ENCODE data around the gene KDM4B.
"Not testable (repeated sequence)": the region's sequence is repeated elsewhere in the genome, so short reads cannot be mapped to it uniquely, and the experiment has no call there.

The KDM4B gene

GRCh38 chr19:5028229-5028886 lies 59.4 kb downstream of the KDM4B start:
- Histone ChIP-seq H3K4me3 (no peak overlapping the region), H3K27ac (no peak overlapping the region)

GRCh38 chr19:5029596-5029995 lies 60.7 kb downstream of the KDM4B start:
- H3K4me3 ChIP-seq, H3K27ac ChIP-seq: not testable (repeated sequence)

- H3K4me3 ChIP-seq = no peak overlapping the region
- peak overlapping the region in 3 of 21 experiments; percentile 12 to 38 (median 21) for H3K27ac ChIP-seq
Observed at GRCh38 chr19:5030136-5030820, 61.4 kb downstream of the KDM4B start.

GRCh38 chr19:5030822-5031221 lies 61.9 kb downstream of the KDM4B start:
- Histone ChIP-seq H3K27ac (peak overlapping the region in 1 of 21 experiments; percentile 21), H3K4me3 (no peak overlapping the region)

GRCh38 chr19:5031231-5032100 lies 62.6 kb downstream of the KDM4B start:
- Histone ChIP-seq H3K4me3 (no peak overlapping the region), H3K27ac (no peak overlapping the region)

- Histone ChIP-seq H3K27ac (no peak overlapping the region), H3K4me3 (no peak overlapping the region)
Observed at GRCh38 chr19:5032101-5032967, 63.4 kb downstream of the KDM4B start.

- H3K4me3 ChIP-seq = no peak overlapping the region
- H3K27ac ChIP-seq = peak overlapping the region in 2 of 21 experiments; percentile 17 to 22
Observed at GRCh38 chr19:5035105-5035761, 66.3 kb downstream of the KDM4B start.

GRCh38 chr19:5035793-5036697 lies 67.1 kb downstream of the KDM4B start:
- Histone ChIP-seq H3K4me3 (no peak overlapping the region), H3K27ac (peak overlapping the region in 14 of 21 experiments; percentile 19 to 80 (median 51))

GRCh38 chr19:5036698-5037563 lies 68.0 kb downstream of the KDM4B start:
- peak overlapping the region in 16 of 21 experiments; percentile 15 to 80 (median 46) for H3K27ac ChIP-seq
- H3K4me3 ChIP-seq = peak overlapping the region in 1 of 7 experiments; percentile 13

GRCh38 chr19:5037936-5038335 lies 69.0 kb downstream of the KDM4B start:
- Histone ChIP-seq H3K4me3 (no peak overlapping the region), H3K27ac (peak overlapping the region in 7 of 21 experiments; percentile 19 to 80 (median 54))

- Histone ChIP-seq H3K27ac (peak overlapping the region in 7 of 21 experiments; percentile 8 to 80 (median 41)), H3K4me3 (no peak overlapping the region)
Observed at GRCh38 chr19:5038631-5039271, 69.8 kb downstream of the KDM4B start.

- H3K27ac ChIP-seq = peak overlapping the region in 6 of 21 experiments; percentile 45 to 91 (median 86)
- no peak overlapping the region for H3K4me3 ChIP-seq
Observed at GRCh38 chr19:5039642-5040543, 71.0 kb downstream of the KDM4B start.

GRCh38 chr19:5040544-5041167 lies 71.7 kb downstream of the KDM4B start:
- H3K4me3 ChIP-seq = no peak overlapping the region
- peak overlapping the region in 11 of 21 experiments; percentile 15 to 91 (median 65) for H3K27ac ChIP-seq

- Histone ChIP-seq H3K27ac (peak overlapping the region in 13 of 21 experiments; percentile 29 to 91 (median 63)), H3K4me3 (no peak overlapping the region)
Observed at GRCh38 chr19:5041168-5041912, 72.4 kb downstream of the KDM4B start.

All from skin epidermis (tissue), 12 donors.